H1 (cell line): ENCODE measurements around the gene ARL2. TPM values are rescaled to one million over a fixed set of nuclear protein-coding genes. Genes with fewer than 3 reads are reported as not detected.

Experiments
- CREB1 ChIP-seq: IDR thresholded peaks from 2 replicates; pipeline ENCODE4 v1.6.1; 2012; ENCODE audit warnings: inconsistent platforms
- EZH2 ChIP-seq: fragments of 200-600 bp; sonication (generic); IDR thresholded peaks from 2 replicates; pipeline ENCODE4 v1.7.1; 2012; ENCODE audit warnings: low read depth, mild to moderate bottlenecking, moderate library complexity, low read length, inconsistent platforms; ENCODE audit not compliant: severe bottlenecking
- FOSL1 ChIP-seq: IDR thresholded peaks from 2 replicates; pipeline ENCODE4 v1.6.1; 2011; ENCODE audit warnings: mild to moderate bottlenecking, low read depth, low read length, moderate library complexity; ENCODE audit not compliant: insufficient read depth
- HDAC6 ChIP-seq: IDR thresholded peaks from one replicate; pipeline ENCODE4 v1.7.1; 2012; ENCODE audit warnings: low read depth, mild to moderate bottlenecking, inconsistent platforms, low read length, moderate library complexity
- KDM5A ChIP-seq: fragments of 200-600 bp; IDR thresholded peaks from 2 replicates; pipeline ENCODE4 v1.7.1; 2012; ENCODE audit warnings: mild to moderate bottlenecking, low read length, inconsistent platforms, mixed read lengths
- POU5F1 ChIP-seq: IDR thresholded peaks from 2 replicates; pipeline ENCODE4 v1.6.1; 2011; ENCODE audit warnings: low read depth, mild to moderate bottlenecking, low read length, moderate library complexity
- SIX5 ChIP-seq: IDR thresholded peaks from 2 replicates; pipeline ENCODE4 v1.6.1; 2011; ENCODE audit warnings: mild to moderate bottlenecking, low read depth, low read length
- TAF1 ChIP-seq: IDR thresholded peaks from 2 replicates; pipeline ENCODE4 v1.6.1; 2011; ENCODE audit warnings: mild to moderate bottlenecking, low read depth, low read length
- TCF12 ChIP-seq: IDR thresholded peaks from 2 replicates; pipeline ENCODE4 v1.6.1; 2011; ENCODE audit warnings: low read depth, mild to moderate bottlenecking, low read length
- polyA plus RNA-seq, 7 experiments: library from polyadenylated mRNA; depleted of rRNA in 3 of 7; stranded (reverse) in 5 of 7; unstranded in 2 of 7; fragments of >200 nt in 5 of 7; fragments of 200-250 nt in 2 of 7; gene quantifications; 1 replicate in 5 of 7; 2 replicates in 1 of 7; 4 replicates in 1 of 7; pipeline versions ENCODE4 v1.2.1 to v1.2.3, GENCODE V29; 2011 to 2013; ENCODE audit warnings: missing spikeins in 2 of 7, mixed read lengths in 2 of 7
- total RNA-seq: library from RNA; stranded (reverse); fragmentation: NEBNext Ultra II Directional; extraction: Animal tissue kit (Norgen Biotek cat#: 25700); gene quantifications from 2 replicates; pipeline ENCODE4 v1.2.1, GENCODE V29; 2021

ARL2 gene
- total and polyA plus RNA-seq, 2 of the 8 experiments (the other 6 are each of a cell fraction or from before 2014, with no cell fraction given) = 186 to 535 TPM

GRCh38 chr11:64989416-64989815, 24.5 kb upstream of the ARL2 start (continued):
- TF ChIP-seq POU5F1 = no peak
- no peak for TF ChIP-seq FOSL1
- no peak for TF ChIP-seq TAF1
- TF ChIP-seq HDAC6 = no peak
- no peak for TF ChIP-seq EZH2
- no peak for TF ChIP-seq SIX5
- TF ChIP-seq TCF12 = no peak
- TF ChIP-seq CREB1 = no peak
- no peak for TF ChIP-seq KDM5A
